Keratinocyte (primary cell): Measurements from ENCODE around the gene ATP11A. TPM values are rescaled to one million over a fixed set of nuclear protein-coding genes. Genes with fewer than 3 reads are reported as not detected.

Source experiments
- DNase-seq: peaks from one replicate; pipeline ENCODE4 v3.0.0-alpha.2; 2011; ENCODE audit warnings: low read depth, missing footprints, low spot score
- FAIRE-seq: peaks from 2 replicates; lab custom pipeline; 2011; peaks lifted over from hg19 to GRCh38; lab: Jason Lieb, UNC
- H2AFZ ChIP-seq: 2 replicates; pipeline ENCODE4 v1.6.0; 2012; ENCODE audit warnings: low read length, control low read depth, inconsistent platforms; ENCODE audit not compliant: control insufficient read depth
- H3K27ac ChIP-seq: 2 replicates; pipeline ENCODE4 v1.5.1; 2011; ENCODE audit warnings: low read length; ENCODE audit not compliant: control insufficient read depth, insufficient read depth
- H3K27me3 ChIP-seq: 3 replicates; pipeline ENCODE4 v1.6.0; 2011; ENCODE audit warnings: low read length; ENCODE audit not compliant: control insufficient read depth, insufficient read depth; ENCODE audit errors: extremely low read depth
- H3K36me3 ChIP-seq, 2 experiments: 2 replicates in 1 of 2; 3 replicates in 1 of 2; pipeline ENCODE4 v1.5.1; 2011; ENCODE audit warnings: low read length in 2 of 2, mild to moderate bottlenecking in 1 of 2; ENCODE audit not compliant: control insufficient read depth in 2 of 2, insufficient read depth in 2 of 2; ENCODE audit errors: extremely low read depth in 1 of 2
- H3K4me1 ChIP-seq: 3 replicates; pipeline ENCODE4 v1.5.1; 2011; ENCODE audit warnings: low read length; ENCODE audit not compliant: control insufficient read depth, insufficient read depth; ENCODE audit errors: extremely low read depth
- H3K4me2 ChIP-seq: 3 replicates; pipeline ENCODE4 v1.6.0; 2011; ENCODE audit warnings: low read depth, low read length; ENCODE audit not compliant: control insufficient read depth, insufficient read depth; ENCODE audit errors: extremely low read depth
- H3K4me3 ChIP-seq, 3 experiments: fragments of 200-600 bp in 1 of 3; sonication (generic) in 1 of 3; 2 replicates in 2 of 3; 3 replicates in 1 of 3; pipeline ENCODE4 v1.5.1; 2011 to 2016; ENCODE audit warnings: low read length in 3 of 3, mild to moderate bottlenecking in 3 of 3, control low read depth in 2 of 3, inconsistent platforms in 1 of 3, low read depth in 1 of 3, mixed read lengths in 1 of 3, mixed run types in 1 of 3, moderate library complexity in 1 of 3; ENCODE audit not compliant: control insufficient read depth in 2 of 3, insufficient read depth in 2 of 3; ENCODE audit errors: extremely low read depth in 1 of 3
- H3K79me2 ChIP-seq: 2 replicates; pipeline ENCODE4 v1.6.0; 2012; ENCODE audit warnings: low read length; ENCODE audit not compliant: control insufficient read depth, insufficient read depth
- H3K9ac ChIP-seq: 3 replicates; pipeline ENCODE4 v1.6.0; 2011; ENCODE audit warnings: low read length; ENCODE audit not compliant: control insufficient read depth, insufficient read depth; ENCODE audit errors: extremely low read depth
- H3K9me1 ChIP-seq: 3 replicates; pipeline ENCODE4 v1.6.0; 2011; ENCODE audit warnings: low read length; ENCODE audit not compliant: control insufficient read depth, insufficient read depth; ENCODE audit errors: extremely low read depth
- H3K9me3 ChIP-seq: 2 replicates; pipeline ENCODE4 v1.5.1; 2012; ENCODE audit warnings: low read depth, low read length; ENCODE audit not compliant: control insufficient read depth
- H4K20me1 ChIP-seq: 3 replicates; pipeline ENCODE4 v1.6.0; 2011; ENCODE audit warnings: low read length; ENCODE audit not compliant: control insufficient read depth, insufficient read depth; ENCODE audit errors: extremely low read depth
- CTCF ChIP-seq, 3 experiments: IDR thresholded peaks in 1 of 3; conservative IDR thresholded peaks in 1 of 3; optimal IDR thresholded peaks in 1 of 3; 2 replicates in 2 of 3; 3 replicates in 1 of 3; pipeline versions ENCODE3 to v1.5.1; 2011; ENCODE audit warnings: low read length in 3 of 3, mild to moderate bottlenecking in 3 of 3, moderate library complexity in 2 of 3, control low read depth in 1 of 3, inconsistent platforms in 1 of 3; ENCODE audit not compliant: insufficient read depth in 2 of 3; ENCODE audit errors: extremely low read depth in 1 of 3
- EZH2 ChIP-seq: IDR thresholded peaks from one replicate; pipeline ENCODE4 v1.6.1; 2012; ENCODE audit warnings: inconsistent platforms, mild to moderate bottlenecking, low read length, moderate library complexity
- dilution Hi-C: fragments of 300-500 bp; cut with MboI; formaldehyde crosslinking; loops from one replicate; pipeline ENCODE4 v1.7.0; 2020; ENCODE audit warnings: low sequenced_read_pairs; ENCODE audit not compliant: extremely low pct_ligation_motif_present
- polyA plus RNA-seq, 5 experiments: library from polyadenylated mRNA; depleted of rRNA in 3 of 5; stranded (reverse) in 3 of 5; stranded (forward) in 1 of 5; unstranded in 1 of 5; fragments of >200 nt; gene quantifications; 1 replicate in 1 of 5; 2 replicates in 3 of 5; 3 replicates in 1 of 5; pipeline versions ENCODE4 v1.2.1 to v1.2.3, GENCODE V29; 2011 to 2012; ENCODE audit warnings: missing spikeins in 2 of 5, low read depth in 1 of 5, low replicate concordance in 1 of 5

Gene ATP11A
- polyA plus RNA-seq, 1 donor (not counting 4 experiments of a cell fraction or from before 2014, with no cell fraction given): 4.3 TPM

GRCh38 chr13:112661291-112661690, 28.5 kb upstream of the ATP11A start:
- Histone ChIP-seq H3K9me3 (no peaks in the 10 kb centered on the region), H3K4me3 (no peak overlapping the region), H3K27ac (no peak overlapping the region), H4K20me1 (no peaks in the 10 kb centered on the region), H3K9me1 (no peaks in the 10 kb centered on the region), H3K79me2 (no peaks in the 10 kb centered on the region), H2AFZ (no peak overlapping the region), H3K4me2 (no peak overlapping the region), H3K4me1 (peaks cover 29% of the 10 kb centered on the region), H3K36me3 (no peaks in the 10 kb centered on the region), H3K9ac (no peak overlapping the region), H3K27me3 (no peaks in the 10 kb centered on the region)
- TF ChIP-seq EZH2 (no peak), CTCF (optimal IDR thresholded peaks at IDR 0.05 in 1 of 3, IDR thresholded peaks at IDR 0.05 in 1 of 3, conservative IDR thresholded peaks at IDR 0.05 in 1 of 3; ENCODE audit: extremely low read depth in 1 of 3, insufficient read depth in 2 of 3, low read length in 3 of 3) (no peak)
- DNase-seq: no peak
- no peak for FAIRE-seq
- dilution Hi-C loops: no loop called here

GRCh38 chr13:112664501-112665203, 25.2 kb upstream of the ATP11A start:
- peak overlapping the region; percentile 8 for H2AFZ ChIP-seq
- peak overlapping the region; percentile 42 for H3K4me2 ChIP-seq
- H3K79me2 ChIP-seq: no peaks in the 10 kb centered on the region
- no peaks in the 10 kb centered on the region for H3K9me3 ChIP-seq
- peaks cover 4% of the 10 kb centered on the region for H3K27me3 ChIP-seq
- no peak overlapping the region for H3K27ac ChIP-seq
- H3K36me3 ChIP-seq: no peaks in the 10 kb centered on the region
- no peak overlapping the region for H3K9ac ChIP-seq
- FAIRE-seq (peak; percentile 81), DNase-seq (peak; percentile 35)
- peaks cover 14% of the 10 kb centered on the region for H3K4me1 ChIP-seq
- H3K9me1 ChIP-seq: no peaks in the 10 kb centered on the region
- H4K20me1 ChIP-seq: no peaks in the 10 kb centered on the region
- no peak overlapping the region for H3K4me3 ChIP-seq
- dilution Hi-C loops: no loop called here
- TF ChIP-seq EZH2 (no peak), CTCF (optimal IDR thresholded peaks at IDR 0.05 in 1 of 3, IDR thresholded peaks at IDR 0.05 in 1 of 3, conservative IDR thresholded peaks at IDR 0.05 in 1 of 3; ENCODE audit: extremely low read depth in 1 of 3, insufficient read depth in 2 of 3, low read length in 3 of 3) (no peak)
